GM12864 (cell line): ENCODE results near the gene PRUNE1.

Experiments used
- DNase-seq: peaks from one replicate; pipeline ENCODE4 v3.0.0-alpha.2; 2011; ENCODE audit warnings: low read depth
- H3K4me3 ChIP-seq: 2 replicates; pipeline ENCODE4 v1.5.1; 2011; ENCODE audit warnings: mild to moderate bottlenecking, low read depth, low read length, control low read depth
- CTCF ChIP-seq: IDR thresholded peaks from 2 replicates; pipeline ENCODE4 v1.5.1; 2011; ENCODE audit warnings: low read depth, mild to moderate bottlenecking, moderate library complexity, low read length, control low read depth, inconsistent platforms; ENCODE audit errors: missing control alignments

PRUNE1 gene

GRCh38 chr1:151059109-151060006, 51.1 kb downstream of the PRUNE1 start, which contains the start of gene CDC42SE1:
CDC42SE1 (minus strand) TSS chr1:151059622; CDS start chr1:151055730, 3,892 bp downstream.
- H3K4me3 ChIP-seq = peak within 1 kb of the TSS; percentile 80
- TF ChIP-seq CTCF = peak; percentile 82
- DNase-seq = peak; percentile 63

DNA sequence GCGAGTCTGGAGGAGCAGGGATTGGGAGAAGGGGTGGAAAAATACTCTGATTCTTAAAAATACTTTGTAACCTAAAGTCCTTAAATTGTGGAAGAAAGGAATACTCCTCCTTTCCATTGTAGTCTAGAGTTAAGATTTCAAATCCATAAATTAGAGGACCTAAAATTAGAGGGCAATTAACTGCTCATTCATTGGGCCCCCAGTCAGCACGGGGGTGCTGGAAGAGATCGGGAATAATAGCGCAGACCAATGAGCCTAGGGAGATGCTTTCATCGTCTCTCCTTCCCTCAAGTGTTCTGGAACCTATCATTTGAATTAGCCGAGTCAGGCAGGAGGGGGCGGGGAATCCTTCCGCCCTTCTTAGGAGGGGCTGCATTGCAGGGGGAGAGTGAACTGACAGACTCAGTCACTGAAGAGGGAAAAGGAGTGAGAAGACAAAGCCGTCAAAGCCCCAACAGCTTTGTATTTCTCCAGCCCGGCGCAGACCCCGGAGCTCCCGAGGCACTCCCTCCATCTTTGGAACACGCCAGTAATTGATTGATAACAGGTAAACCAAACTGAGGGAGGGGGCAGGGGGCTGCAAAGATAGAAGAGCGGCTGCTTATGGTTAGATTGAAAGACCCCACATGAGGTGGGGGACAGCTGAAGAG, 51.9 kb downstream of the PRUNE1 start, which contains the start of gene MLLT11:
Gene MLLT11, plus strand, starts transcription at position 391 of the 650 bp plus-strand sequence. CDS start 6,828 bp downstream, outside the sequence.
- DNase-seq = no peak
- TF ChIP-seq CTCF = no peak
- H3K4me3 ChIP-seq = peak within 1 kb of the TSS; percentile 80

DNA sequence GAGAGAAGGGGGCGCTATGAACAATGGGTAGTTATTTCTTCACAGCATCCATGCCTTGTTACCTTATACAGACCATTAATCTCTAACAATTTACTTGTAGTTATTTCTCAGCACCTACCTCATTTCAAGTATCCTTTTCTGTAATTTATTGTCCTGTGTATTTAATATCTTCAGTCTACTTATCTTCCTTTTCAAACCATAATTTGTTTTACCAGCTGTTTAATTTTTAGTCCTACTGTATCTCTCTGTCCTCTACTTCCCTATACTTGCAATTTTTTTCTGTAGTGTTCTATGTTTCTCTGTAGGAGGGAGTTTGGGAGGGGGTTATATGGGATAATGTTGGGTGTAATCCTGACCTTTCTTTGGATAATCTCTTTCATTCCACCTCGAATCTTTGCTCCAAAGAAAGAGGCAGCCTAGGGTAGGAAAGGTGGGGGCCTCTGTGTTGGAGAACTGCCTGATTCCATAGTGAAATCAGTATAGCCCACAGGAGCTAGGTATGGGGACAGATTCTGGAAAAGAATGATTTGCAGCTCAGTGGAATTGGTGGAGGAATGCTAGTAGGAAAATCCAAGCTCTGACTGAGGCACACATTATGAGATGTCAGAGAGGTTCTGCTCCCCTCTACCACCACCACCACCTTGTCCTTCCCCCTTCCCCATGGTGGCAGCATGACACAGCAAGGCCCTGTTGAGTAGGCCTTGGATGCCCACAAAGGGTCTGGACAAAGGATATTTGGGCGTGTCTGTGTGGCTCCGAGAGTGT, 52.6 kb downstream of the PRUNE1 start:
- H3K4me3 ChIP-seq = peak overlapping the region; percentile 80
- DNase-seq = no peak
- no peak for TF ChIP-seq CTCF

GRCh38 chr1:151061704-151062103, 53.5 kb downstream of the PRUNE1 start:
- H3K4me3 ChIP-seq = no peak overlapping the region
- DNase-seq = no peak
- no peak for TF ChIP-seq CTCF

DNA sequence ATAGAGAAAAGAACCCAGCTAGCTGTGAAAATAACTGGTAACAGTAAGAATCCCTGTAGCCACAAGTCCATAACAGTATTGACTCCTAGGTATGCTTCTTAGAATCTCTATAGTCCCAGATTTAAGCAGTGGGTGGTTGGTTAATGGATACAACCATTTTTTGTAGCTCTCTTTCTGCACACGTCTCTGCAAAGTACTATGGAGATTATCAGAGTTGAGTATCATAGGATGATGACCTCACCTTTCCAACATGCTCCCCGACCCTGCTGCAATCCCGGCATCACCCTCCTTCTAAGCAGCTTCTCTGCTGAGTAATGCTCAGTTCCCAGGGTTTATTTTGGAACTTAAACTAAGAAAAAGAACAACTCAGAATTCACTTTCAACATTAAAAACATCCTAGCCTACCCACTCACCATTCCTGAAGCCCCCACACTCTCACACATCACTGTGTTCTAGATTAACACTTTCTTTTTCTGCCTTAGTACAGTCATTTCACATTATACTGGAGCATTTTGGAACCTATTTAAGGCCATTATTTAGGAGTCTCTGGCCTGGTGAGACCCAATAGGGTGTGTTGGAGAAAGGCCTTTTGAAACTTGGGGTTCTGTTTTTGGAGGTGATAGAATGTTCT, 54.6 kb downstream of the PRUNE1 start:
- no peak for DNase-seq
- no peak overlapping the region for H3K4me3 ChIP-seq
- no peak for TF ChIP-seq CTCF

GRCh38 chr1:151065089-151065645, 56.9 kb downstream of the PRUNE1 start:
- no peak overlapping the region for H3K4me3 ChIP-seq
- DNase-seq = no peak
- no peak for TF ChIP-seq CTCF
